PC-3 (cell line): ENCODE data around the gene RER1. TPM values are rescaled to one million over a fixed set of nuclear protein-coding genes. Genes with fewer than 3 reads are reported as not detected.

Experiments
- ATAC-seq: fragments of 200-7000 bp; cut with Tn5 transposase; 2 replicates; pipeline ENCODE4 v1.9.1; 2020; ENCODE audit warnings: mild to moderate bottlenecking, moderate library complexity
- BruUV-seq: library from RNA; stranded (reverse); fragments of 400-500 nt; replicated peaks from 2 replicates; lab custom pipeline; 2021; lab: Mats Ljungman, UMichigan
- CTCF ChIA-PET: fragments of 300-600 bp; sonication (Branson Sonifier 250); formaldehyde crosslinking; loops from one replicate; lab custom pipeline; 2022; ENCODE audit warnings: antibody characterized with exemption; lab: Charles Lee
- POLR2A ChIA-PET: fragments of 300-600 bp; sonication (Branson Sonifier 250); formaldehyde crosslinking; loops from one replicate; lab custom pipeline; 2022; ENCODE audit warnings: antibody characterized with exemption; ENCODE audit not compliant: unreplicated experiment; lab: Charles Lee
- DNase-seq: peaks from one replicate; pipeline ENCODE4 v3.0.0-alpha.2; 2015
- H2AFZ ChIP-seq: fragments of 300-600 bp; sonication (generic); 2 replicates; pipeline ENCODE4 v1.6.0; 2016; ENCODE audit warnings: antibody characterized with exemption, low read length
- H3F3A ChIP-seq: fragments of 300-600 bp; sonication (generic); one replicate; pipeline ENCODE4 v1.6.0; 2017; ENCODE audit warnings: antibody characterized with exemption, low read length, control low read depth, mild to moderate bottlenecking; ENCODE audit not compliant: unreplicated experiment
- H3K27ac ChIP-seq: fragments of 300-600 bp; sonication (generic); 2 replicates; pipeline ENCODE4 v1.5.1; 2016; ENCODE audit warnings: mild to moderate bottlenecking, low read length
- H3K27me3 ChIP-seq: fragments of 300-600 bp; sonication (generic); 2 replicates; pipeline ENCODE4 v1.6.1; 2016; ENCODE audit warnings: low read length, mixed read lengths
- H3K36me3 ChIP-seq: fragments of 300-600 bp; sonication (generic); 2 replicates; pipeline ENCODE4 v1.6.1; 2016; ENCODE audit warnings: low read depth, mixed run types, low read length, mixed read lengths
- H3K4me1 ChIP-seq: fragments of 300-600 bp; sonication (generic); 2 replicates; pipeline ENCODE4 v1.5.1; 2016; ENCODE audit warnings: low read length; ENCODE audit not compliant: insufficient read depth
- H3K4me2 ChIP-seq: fragments of 300-600 bp; sonication (generic); 2 replicates; pipeline ENCODE4 v1.6.0; 2016; ENCODE audit warnings: low read length
- H3K4me3 ChIP-seq: fragments of 300-600 bp; sonication (generic); 2 replicates; pipeline ENCODE4 v1.5.1; 2016; ENCODE audit warnings: mild to moderate bottlenecking, low read length, mixed read lengths
- H3K79me2 ChIP-seq: fragments of 300-600 bp; sonication (generic); 2 replicates; pipeline ENCODE4 v1.6.1; 2017; ENCODE audit warnings: low read length, mixed read lengths
- H3K9ac ChIP-seq: fragments of 300-600 bp; sonication (generic); 2 replicates; pipeline ENCODE4 v1.6.0; 2016; ENCODE audit warnings: mild to moderate bottlenecking, low read length
- H3K9me2 ChIP-seq: fragments of 300-600 bp; sonication (generic); replicated peaks from 2 replicates; pipeline ENCODE4 v1.6.1; 2016; ENCODE audit warnings: mixed run types, low read length, mixed read lengths
- H3K9me3 ChIP-seq: fragments of 300-600 bp; sonication (generic); 2 replicates; pipeline ENCODE4 v1.6.1; 2016; ENCODE audit warnings: low read length, mixed read lengths
- H4K20me1 ChIP-seq: fragments of 300-600 bp; sonication (generic); 2 replicates; pipeline ENCODE4 v1.6.1; 2016; ENCODE audit warnings: low read length, mixed read lengths
- EZH2 ChIP-seq: fragments of 300-600 bp; sonication (generic); IDR thresholded peaks from one replicate; pipeline ENCODE4 v1.6.1; 2017; ENCODE audit warnings: antibody characterized with exemption, mild to moderate bottlenecking, low read length; ENCODE audit not compliant: unreplicated experiment
- EZH2phosphoT487 ChIP-seq: fragments of 300-600 bp; sonication (generic); IDR thresholded peaks from 2 replicates; pipeline ENCODE4 v1.6.1; 2018; ENCODE audit warnings: mild to moderate bottlenecking, antibody characterized with exemption, low read length, borderline replicate concordance
- intact Hi-C: fragments of 100-400 bp; cut with micrococcal nuclease; formaldehyde crosslinking; loops from 2 replicates; pipeline ENCODE4 v1.9.0; 2023
- total RNA-seq: library from RNA; depleted of rRNA; stranded (reverse); fragments of >200 nt; gene quantifications from 2 replicates; pipeline ENCODE4 v1.2.3, GENCODE V29; 2014
- TF ChIP-seq, protein P1 (sequence below): fragments of 300-600 bp; sonication (generic); conservative IDR thresholded peaks from 2 replicates; pipeline ENCODE4 v1.5.1; 2017; ENCODE audit warnings: antibody characterized with exemption, low read depth, mild to moderate bottlenecking, low read length

Gene RER1
- total RNA-seq, 1 experiment from 2014 or later, result 160 TPM

DNA sequence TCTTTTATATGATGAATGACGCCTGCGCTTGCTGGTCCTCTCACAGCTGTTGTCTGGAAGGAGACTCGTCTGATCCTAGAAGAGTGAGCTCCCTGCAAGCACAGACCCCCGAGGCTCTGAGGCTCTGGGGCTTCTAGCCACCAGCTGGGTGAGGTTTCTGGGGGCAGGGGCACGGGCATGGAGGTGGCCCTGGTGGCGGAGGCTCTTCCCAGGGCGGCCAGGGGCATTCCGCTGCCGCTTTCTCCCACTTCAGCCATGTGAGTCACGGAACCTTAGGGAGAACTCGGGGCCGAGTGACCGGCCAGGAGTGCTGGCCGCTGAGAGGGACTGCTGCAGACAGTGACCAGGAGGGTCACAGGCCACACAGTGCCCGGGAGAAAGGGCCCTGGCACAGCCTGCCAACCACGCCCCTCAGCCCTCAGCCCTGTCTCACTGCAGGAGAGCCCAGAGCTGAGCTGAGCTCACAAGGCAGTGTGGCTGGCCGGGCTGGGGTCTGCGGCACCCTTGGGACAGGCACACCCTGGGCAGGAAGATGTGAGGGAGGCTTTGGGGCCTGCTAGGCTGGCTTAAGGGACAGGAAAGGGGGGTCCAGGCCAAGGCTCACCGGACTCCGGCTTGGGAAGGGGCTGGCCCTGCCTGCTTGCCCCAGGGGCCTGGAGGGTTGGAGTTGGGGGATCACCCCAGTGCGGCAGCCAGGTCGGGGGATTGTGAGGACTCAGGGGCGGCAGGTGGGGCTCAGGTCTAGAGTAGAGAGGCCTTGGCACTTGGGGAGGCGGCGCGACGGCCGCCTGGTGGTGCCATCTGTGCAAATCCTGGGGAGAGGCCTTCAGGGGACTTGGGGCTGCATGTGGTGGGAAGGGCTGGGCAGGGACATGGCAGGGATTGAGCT lies 36.0 kb upstream of the RER1 start:
- Histone ChIP-seq H3K27ac (no peak overlapping the region), H3K4me3 (no peak overlapping the region), H3K9me3 (no peaks in the 10 kb centered on the region), H4K20me1 (no peaks in the 10 kb centered on the region), H3K4me2 (no peak overlapping the region), H2AFZ (no peak overlapping the region), H3F3A (no peaks in the 10 kb centered on the region), H3K27me3 (no peaks in the 10 kb centered on the region), H3K9ac (no peak overlapping the region), H3K4me1 (peaks cover 2% of the 10 kb centered on the region; the same call in 1 of the 2 replicates), H3K9me2 (no peaks in the 10 kb centered on the region), H3K79me2 (no peaks in the 10 kb centered on the region), H3K36me3 (no peaks in the 10 kb centered on the region)
- intact Hi-C loops, result no loop called here
- ChIA-PET CTCF (no interaction called here), POLR2A (no interaction called here)
- BruUV-seq, result no TSS peak
- ATAC-seq (no peak), DNase-seq (no peak)
- TF ChIP-seq, protein P1, sequence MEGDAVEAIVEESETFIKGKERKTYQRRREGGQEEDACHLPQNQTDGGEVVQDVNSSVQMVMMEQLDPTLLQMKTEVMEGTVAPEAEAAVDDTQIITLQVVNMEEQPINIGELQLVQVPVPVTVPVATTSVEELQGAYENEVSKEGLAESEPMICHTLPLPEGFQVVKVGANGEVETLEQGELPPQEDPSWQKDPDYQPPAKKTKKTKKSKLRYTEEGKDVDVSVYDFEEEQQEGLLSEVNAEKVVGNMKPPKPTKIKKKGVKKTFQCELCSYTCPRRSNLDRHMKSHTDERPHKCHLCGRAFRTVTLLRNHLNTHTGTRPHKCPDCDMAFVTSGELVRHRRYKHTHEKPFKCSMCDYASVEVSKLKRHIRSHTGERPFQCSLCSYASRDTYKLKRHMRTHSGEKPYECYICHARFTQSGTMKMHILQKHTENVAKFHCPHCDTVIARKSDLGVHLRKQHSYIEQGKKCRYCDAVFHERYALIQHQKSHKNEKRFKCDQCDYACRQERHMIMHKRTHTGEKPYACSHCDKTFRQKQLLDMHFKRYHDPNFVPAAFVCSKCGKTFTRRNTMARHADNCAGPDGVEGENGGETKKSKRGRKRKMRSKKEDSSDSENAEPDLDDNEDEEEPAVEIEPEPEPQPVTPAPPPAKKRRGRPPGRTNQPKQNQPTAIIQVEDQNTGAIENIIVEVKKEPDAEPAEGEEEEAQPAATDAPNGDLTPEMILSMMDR, result no peak
- TF ChIP-seq EZH2 (no peak), EZH2phosphoT487 (no peak)

DNA sequence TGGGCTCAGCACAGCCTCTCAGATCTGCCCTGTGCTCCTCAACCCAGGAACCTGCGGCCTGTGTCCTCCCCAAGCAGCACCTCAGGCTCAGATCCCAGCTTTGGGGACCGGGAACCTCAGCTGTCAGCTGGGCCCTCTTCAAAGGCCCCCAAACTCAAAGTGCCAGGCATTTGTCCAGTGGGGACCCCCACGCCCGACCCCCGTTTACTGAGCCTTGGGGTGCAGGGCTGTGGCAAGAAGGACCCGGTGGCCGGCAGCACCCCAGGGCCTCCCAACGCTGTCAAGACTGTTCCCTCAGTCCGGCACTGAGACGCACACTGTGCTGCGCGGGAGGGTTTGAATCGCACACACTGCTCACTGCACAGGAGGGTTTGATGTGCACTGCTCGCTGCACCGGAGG lies 35.2 kb upstream of the RER1 start:
- Histone ChIP-seq H3K36me3 (no peaks in the 10 kb centered on the region), H2AFZ (no peak overlapping the region), H4K20me1 (no peaks in the 10 kb centered on the region), H3K9me2 (no peaks in the 10 kb centered on the region), H3K4me1 (peaks cover 7% of the 10 kb centered on the region; the same call in 1 of the 2 replicates), H3K27me3 (no peaks in the 10 kb centered on the region), H3K9me3 (no peaks in the 10 kb centered on the region), H3K9ac (no peak overlapping the region), H3K4me2 (no peak overlapping the region), H3K4me3 (no peak overlapping the region), H3K27ac (no peak overlapping the region), H3F3A (no peaks in the 10 kb centered on the region), H3K79me2 (no peaks in the 10 kb centered on the region)
- POLR2A ChIA-PET, result no interaction called here
- ATAC-seq, result no peak
- intact Hi-C loops, result no loop called here
- CTCF ChIA-PET, result no interaction called here
- no TSS peak for BruUV-seq
- TF ChIP-seq EZH2phosphoT487, result no peak
- TF ChIP-seq EZH2, result no peak
- TF ChIP-seq, protein P1, result no peak
- DNase-seq, result no peak
